GM18858 (cell line): ENCODE data around the gene BPIFB1.

Source experiments
- ATAC-seq: cut with Tn5 transposase; IDR thresholded peaks from one replicate; pipeline ENCODE4 v1.9.1; 2021; ENCODE audit not compliant: unreplicated experiment

BPIFB1 gene

DNA sequence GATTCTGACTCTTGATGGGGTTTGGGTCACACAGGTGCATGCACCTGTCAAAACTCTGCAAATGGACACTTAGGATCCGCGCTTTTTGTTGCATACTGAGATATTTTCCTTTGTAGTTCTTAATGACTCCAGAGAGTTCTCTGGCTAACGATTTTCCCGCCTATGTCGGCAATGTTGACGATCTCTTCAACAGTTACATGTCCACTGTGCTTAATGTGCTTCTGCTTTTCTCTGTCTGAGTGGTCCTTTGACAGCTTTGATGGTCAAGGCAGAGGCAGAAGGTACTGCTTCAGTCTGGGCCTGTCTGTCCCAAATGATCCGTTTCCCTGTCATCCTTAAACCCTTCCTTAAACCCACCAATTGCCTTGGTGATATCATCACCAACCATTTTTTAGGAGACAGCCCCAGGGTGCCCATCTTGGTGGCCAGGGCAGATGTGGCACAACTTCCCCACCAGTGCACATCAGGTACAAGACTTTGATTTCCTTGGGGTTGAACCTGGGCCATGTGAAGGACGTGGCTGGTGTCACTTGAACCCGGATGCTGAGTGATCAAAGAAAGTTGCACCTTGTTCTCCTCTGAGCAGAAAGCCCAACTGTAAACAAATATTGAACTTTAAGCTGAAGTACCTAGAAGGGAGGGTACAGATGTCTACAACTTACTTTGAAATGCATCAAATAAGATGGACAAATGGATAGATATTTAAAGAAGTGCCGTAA, 10.7 kb upstream of the BPIFB1 start:
- ATAC-seq, result no peak

DNA sequence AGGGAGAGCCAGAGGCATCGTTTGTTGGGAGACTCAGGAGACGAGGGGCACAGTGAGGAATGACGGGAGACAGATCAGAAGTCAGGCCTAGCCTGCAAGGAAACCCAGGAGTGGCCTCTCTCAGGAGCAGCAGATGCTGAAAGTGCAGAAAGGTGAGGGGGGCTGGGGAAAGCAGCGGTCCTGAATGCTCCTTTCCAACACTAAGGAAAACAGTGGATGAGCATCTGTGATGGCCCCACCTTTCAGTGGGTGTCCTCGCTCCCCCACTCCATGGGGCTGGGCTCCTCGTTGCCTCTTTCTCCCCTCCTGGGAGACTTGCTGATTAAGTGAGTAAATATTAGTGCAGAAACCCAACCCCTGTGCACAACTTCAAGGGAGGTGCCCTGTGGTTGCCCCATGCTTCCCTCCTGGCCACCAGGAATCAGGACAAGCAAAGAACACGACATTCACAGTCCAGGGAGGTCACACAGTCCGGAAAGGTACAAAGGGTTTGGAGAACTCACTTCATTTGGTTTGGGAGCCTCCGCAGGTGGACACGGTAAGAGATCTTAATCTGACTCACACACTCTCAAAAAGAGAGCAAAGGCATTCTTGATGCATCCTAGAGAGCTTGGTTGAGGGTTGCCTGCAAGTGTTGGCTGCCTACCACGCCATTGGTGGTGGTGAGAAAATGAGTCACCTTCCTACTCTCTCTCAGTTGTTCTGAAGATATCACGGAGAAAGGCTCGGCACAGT, 9.7 kb upstream of the BPIFB1 start:
- no peak for ATAC-seq

DNA sequence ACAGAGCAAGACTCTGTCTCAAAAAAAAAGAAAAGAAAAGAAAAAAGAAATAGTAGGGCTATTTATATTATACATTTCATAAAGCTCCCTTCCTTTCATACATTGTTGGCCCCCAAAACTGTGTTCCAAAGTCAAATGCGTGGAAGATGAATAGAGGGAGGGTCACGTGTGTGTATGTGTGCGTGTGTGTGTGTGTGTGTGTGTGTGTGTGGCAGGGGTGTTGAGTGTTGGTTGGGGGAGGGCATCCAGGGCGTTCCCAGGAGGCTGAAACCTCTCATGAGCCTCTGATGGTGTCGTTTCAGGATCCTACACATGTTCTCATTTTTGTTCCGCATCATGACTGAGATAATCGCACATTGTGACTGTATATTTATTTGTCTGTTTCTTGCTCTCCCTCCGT, 7.8 kb upstream of the BPIFB1 start:
- ATAC-seq, result no peak

- ATAC-seq, result no peak
Observed at GRCh38 chr20:33275871-33276270, 7.1 kb upstream of the BPIFB1 start.

GRCh38 chr20:33276303-33277113, 6.5 kb upstream of the BPIFB1 start:
- no peak for ATAC-seq

DNA sequence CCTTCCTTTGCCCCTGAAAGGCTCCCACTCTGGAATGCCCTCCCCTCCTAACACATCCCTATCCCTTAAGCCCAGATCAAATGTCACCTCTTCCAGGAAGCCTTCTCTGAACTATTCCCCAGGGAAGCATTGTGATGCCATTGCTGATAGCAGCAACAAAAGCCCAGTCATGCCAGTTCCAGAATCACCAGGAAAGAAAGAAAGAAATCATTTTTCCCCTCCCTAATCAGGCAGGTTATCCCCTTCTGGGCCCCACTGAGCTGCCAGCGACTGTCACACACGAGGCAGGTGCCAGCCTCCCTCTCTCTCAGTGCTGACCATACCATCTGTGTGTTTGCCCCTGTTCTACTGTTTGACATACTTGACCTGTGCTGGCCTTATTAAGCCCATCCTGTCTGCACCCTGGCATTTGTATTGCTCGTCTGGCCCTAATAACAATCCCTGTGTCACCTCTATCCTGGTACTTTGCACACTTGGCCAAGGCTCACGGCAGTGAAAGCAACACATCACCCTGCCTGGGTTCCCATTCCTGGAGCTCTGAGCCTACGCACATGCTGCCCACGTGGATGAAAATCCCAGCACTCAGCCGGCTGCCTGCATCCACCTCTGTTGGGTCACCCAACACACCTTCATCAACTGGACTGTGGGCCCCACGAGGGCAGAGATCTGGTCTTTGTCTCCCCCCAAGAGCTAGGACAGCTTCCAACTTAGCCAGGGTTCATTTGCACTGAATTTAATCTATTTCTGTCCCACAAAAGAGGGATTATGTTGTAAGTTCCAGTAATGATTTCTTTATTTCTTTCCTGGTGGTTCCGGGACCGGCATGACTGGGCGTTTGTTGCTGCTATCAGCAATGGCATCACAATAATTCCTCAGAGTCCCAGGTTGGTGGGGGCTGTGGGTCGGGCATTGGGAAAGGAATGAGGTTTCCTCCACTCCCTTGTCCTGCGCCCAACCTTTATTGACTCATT, 5.3 kb upstream of the BPIFB1 start:
- no peak for ATAC-seq

DNA sequence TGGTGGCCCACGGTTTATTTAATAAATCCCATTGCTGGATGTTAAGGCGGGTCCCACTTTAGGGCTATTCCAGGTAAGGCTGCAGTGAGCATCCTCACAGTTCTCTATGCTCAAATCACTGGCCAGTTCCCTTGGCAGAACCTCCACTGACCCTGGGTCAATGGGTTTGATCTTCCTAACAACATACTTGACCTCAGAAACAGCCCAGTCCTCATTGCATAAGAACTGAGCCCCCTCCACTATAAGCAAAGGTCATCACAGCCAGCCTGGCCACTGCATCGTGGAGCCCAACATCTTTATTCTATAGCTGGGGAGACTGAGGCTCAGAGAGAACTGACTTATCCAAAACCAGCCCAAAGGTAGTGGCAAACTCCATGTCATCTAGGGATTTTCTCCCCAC, 4.3 kb upstream of the BPIFB1 start:
- ATAC-seq, result no peak

DNA sequence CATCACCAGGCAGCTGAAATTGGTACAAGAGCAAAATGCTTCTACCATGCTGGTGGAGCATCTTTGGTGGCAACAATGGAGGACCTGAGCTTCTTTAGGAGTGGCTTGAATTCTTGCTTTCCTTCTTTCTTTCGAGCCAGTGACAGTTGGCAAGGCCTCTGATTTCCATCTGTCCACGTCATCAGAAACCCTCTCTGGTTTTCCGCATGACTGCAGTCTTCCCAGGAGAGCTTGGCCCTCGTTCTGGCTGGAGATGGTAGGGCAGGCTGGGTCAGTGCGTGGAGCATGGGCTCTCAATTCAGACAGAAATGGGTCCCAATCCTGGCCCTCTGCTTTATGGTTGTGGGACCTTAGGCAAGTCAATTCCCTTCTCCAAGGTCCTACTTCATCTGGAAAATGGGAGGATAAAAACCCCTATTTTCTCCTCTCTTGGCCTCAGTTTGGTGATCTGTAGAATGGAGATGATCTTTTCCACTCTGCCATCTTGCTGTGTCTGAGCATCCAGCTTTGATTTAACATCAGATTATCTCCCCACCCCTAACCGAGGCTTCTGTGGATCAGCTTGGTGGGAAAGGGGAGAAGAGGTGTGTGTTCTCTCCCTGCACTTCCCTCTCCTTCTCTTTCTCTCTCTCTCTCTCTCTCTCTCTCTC, 3.6 kb upstream of the BPIFB1 start:
- ATAC-seq, result no peak

GRCh38 chr20:33280000-33280680, 2.9 kb upstream of the BPIFB1 start:
- ATAC-seq, result no peak

- no peak for ATAC-seq
Observed at GRCh38 chr20:33280775-33281174, 2.2 kb upstream of the BPIFB1 start.

- no peak for ATAC-seq
Observed at GRCh38 chr20:33281550-33282146, 1.4 kb upstream of the BPIFB1 start.

DNA sequence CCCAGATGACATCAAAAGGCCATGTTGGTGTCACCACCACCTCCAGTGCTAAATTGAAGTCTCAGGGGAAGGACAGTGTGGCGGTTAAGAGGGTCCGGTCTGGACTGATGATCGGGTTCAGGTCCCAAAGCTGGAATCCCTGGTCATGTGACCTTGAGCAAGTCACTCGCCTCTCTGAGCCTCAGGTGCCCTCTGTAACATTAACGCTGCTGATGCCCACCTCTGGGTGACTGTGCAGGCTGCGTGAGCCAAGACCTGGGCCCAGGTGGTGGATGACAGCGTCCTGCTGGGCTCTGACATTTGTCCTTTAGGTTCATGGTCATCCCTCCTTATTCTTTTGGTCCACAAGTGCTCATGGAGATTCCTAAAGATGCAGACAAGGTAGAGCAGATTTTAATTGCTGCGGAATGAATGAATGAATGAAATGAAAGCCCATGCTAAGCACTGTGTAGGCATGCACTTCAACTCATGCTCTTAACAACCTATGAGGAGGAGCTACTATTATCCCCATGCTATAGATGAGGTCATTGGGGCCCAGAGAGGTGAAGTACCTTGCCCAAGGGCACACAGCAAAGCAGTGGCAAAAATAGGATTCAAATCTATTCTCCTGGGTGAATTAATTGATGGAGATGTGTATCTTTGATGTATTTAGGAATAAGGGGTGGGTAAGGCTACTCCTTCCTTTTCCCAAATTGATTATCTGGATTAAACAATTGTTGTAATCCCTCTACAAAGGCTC, 649 bp upstream of the BPIFB1 start:
- no peak for ATAC-seq

DNA sequence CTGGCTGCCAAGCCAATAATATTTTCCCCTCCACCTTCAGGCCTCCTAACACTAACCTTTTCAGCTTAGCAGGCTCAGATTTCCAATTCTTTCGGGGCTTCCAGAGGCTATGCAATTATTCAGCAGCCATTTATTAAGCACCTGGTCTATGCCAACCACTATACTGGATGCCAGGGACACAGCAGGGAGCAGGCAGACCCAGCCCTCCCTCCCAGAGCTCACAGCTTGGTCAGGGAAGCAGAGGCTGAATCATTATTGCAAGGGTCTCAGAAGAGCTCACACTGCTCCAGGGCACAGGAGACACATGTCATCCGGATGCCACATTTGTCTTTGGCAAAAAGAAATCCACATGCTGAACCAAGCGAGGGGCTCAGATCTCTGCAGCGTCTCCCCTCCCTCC, 1.3 kb downstream of the BPIFB1 start:
- ATAC-seq, result no peak

- ATAC-seq, result no peak
Observed at GRCh38 chr20:33284937-33285336, 1.9 kb downstream of the BPIFB1 start.

GRCh38 chr20:33285861-33286495, 3.0 kb downstream of the BPIFB1 start:
- no peak for ATAC-seq

DNA sequence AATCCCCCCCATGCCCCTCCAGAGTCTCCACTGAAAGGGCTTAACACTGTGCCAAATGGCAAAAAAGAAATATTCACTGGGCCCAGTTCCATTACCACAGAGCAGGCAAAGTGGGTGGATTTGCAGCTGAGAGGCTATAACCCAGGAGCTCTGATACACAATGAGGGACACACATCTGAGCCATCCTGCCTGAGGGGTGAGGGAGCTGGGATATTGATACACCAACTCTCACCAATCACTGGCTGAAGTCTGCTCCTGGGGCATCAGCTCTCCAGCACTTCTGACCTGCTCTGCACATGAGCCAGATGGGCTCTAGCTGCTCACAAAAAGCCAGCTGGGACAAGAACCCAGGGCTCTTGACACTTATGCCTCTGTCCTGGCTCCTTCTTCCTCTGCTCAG, 4.9 kb downstream of the BPIFB1 start:
- no peak for ATAC-seq

GRCh38 chr20:33290852-33291251, 7.8 kb downstream of the BPIFB1 start:
- ATAC-seq, result no peak

- no peak for ATAC-seq
Observed at GRCh38 chr20:33291416-33291815, 8.4 kb downstream of the BPIFB1 start.
